Measurements from ENCODE around the gene ITGA5.

- TF ChIP-seq BHLHE40 (IDR thresholded peaks at IDR 0.05; ENCODE audit: borderline replicate concordance) (no peak), ARNT (IDR thresholded peaks at IDR 0.05) (no peak), FOXA1 (IDR thresholded peaks at IDR 0.05) (no peak), FOXM1 (IDR thresholded peaks at IDR 0.05; ENCODE audit: borderline replicate concordance) (no peak), SP1 (IDR thresholded peaks at IDR 0.05) (no peak), SUZ12 (IDR thresholded peaks at IDR 0.05) (no peak), FOXK2 (IDR thresholded peaks at IDR 0.05) (no peak)
These were observed 13.5 kb downstream of the ITGA5 start for GRCh38 chr12:54405573-54405972.

Data from HEK293T (cell line).